ENCODE data around the gene TUBA3C.
"Not testable (repeated sequence)": the region's sequence is repeated elsewhere in the genome, so short reads cannot be mapped to it uniquely, and the experiment has no call there.

TUBA3C gene

GRCh38 chr13:19181621-19182485 lies at the start of gene TUBA3C:
TSS of gene TUBA3C (minus strand) at chr13:19181824. CDS start at chr13:19181747, 77 bp downstream.
- DNase-seq: no peak

GRCh38 chr13:19207413-19207812 lies 25.8 kb upstream of the TUBA3C start:
- DNase-seq: not testable (repeated sequence)

- not testable (repeated sequence) for DNase-seq
Measured at GRCh38 chr13:19192622-19193021, 11.0 kb upstream of the TUBA3C start.

- not testable (repeated sequence) for DNase-seq
Measured at GRCh38 chr13:19189911-19190310, 8.3 kb upstream of the TUBA3C start.

- not testable (repeated sequence) for DNase-seq
Measured at GRCh38 chr13:19189368-19189767, 7.7 kb upstream of the TUBA3C start.

DNA sequence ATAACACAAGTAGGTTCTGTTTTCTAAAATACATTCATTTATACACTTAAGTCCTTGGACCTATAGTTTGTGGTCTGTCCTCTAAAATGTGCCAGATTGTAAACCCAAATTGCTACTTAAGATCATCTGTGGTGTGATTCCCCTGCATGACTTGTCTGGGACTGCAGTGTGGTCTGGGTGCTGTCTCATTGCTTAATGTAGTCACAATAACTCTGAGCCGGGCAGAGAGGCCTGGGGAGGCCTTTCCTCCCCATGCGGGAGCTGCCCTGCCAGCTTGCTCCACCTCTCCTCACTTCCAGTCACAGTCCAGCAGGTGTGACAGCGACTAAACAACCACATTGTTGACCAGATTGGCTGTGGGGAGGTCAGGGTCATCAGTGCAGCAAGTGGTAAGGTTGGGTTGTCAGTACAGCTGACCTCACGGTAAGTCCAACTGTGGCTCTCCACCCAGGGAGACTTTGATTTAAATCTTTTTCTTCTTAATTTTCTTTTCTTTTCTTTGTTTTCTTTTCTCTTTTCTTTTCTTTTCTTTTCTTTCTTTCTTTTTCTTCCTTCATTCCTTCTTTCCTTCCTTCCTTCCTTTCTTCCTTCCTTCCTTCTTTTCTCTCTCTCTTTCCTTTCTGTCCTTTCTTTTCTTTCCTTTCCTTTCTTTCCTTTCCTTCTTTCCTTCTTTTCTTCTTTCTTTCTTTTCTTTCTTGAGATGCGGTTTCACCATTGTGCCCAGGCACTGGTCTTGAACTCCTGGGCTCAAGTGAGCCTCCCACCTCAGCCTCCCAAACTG lies 4.4 kb upstream of the TUBA3C start:
- no peak for DNase-seq

DNA sequence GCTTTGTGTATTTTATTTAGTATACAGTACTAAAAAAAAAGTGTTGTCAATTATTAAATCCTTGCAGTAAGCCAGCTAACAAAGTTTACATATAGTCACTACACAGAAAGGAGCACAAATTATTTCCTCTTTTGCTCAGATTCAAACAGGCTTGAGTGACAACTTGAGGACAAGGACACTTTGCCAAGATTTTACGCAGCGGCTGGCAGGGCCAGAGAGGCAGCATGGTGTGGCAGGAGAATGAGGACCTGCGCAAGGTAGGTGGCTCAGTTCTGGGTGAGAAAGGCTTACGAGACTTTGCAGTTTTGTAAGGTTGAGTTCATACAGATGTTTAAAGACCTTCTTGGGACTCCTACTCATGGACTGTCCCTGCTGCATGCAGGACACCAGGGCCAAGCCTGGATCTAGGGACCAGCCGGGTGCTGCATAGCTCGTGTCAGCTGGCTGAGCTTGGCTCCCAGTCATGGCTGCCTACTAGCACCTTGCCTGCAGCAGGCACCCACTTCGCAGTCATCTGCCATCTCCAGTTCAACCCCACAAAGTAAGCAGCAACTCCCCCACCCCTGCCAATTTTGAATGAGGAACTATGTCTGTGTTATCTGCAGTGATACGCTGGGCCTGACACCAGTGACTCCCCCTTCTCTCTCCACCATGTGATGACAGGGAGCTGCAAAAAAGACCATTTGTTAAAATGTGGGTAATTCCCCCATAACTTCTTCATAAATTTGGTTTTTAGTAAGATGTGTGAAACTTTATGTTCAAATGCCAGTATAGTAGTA lies 3.7 kb upstream of the TUBA3C start:
- no peak for DNase-seq

GRCh38 chr13:19184176-19184575 lies 2.6 kb upstream of the TUBA3C start:
- no peak for DNase-seq

DNA sequence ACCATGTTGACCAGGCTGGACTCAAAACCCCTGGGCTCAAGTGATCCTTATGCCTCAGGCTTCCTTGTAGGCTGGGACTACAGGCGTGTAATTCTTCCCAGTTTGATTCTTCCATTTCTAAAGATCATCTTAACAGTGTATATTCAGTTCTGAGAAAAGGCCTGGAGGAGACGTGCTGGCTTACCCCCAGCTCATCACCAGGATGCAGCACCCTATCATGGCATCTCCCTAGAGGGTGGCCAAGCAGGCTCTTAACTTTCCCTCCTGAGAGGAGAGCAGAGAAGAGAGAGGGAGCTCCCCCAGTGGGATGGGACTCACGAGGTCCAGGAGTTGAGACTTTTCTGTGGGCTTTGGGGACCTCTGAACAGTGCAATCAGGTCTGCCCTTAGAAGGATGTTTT lies 2.1 kb upstream of the TUBA3C start:
- DNase-seq: no peak

DNA sequence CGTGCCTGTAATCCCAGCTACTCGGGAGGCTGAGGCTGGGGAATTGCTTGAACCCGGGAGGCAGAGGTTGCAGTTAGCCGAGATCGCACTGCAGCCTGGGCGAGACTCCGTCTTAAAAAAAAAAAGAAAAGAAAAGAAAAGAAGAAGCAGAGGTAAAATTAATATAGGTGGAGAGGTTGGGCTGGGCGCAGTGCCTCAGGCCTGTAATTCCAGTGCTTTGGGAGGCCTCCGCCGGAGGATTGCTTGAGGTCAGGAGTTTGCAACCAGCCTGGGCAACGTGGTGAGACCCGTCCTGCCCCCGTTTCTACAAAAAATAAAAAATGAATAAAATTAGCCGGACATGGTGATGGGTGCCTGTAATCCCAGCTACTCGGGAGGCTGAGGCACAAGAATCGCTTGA lies 912 bp upstream of the TUBA3C start:
- no peak for DNase-seq

- no peak for DNase-seq
Measured at GRCh38 chr13:19181021-19181620, 503 bp downstream of the TUBA3C start.

GRCh38 chr13:19179916-19180315 lies 1.7 kb downstream of the TUBA3C start:
- DNase-seq: no peak

GRCh38 chr13:19178901-19179593 lies 2.6 kb downstream of the TUBA3C start:
- DNase-seq: no peak

- DNase-seq: not testable (repeated sequence)
Measured at GRCh38 chr13:19176981-19177776, 4.4 kb downstream of the TUBA3C start.

GRCh38 chr13:19173752-19174151 lies 7.9 kb downstream of the TUBA3C start:
- no peak for DNase-seq

- DNase-seq: no peak
Measured at GRCh38 chr13:19172647-19173030, 9.0 kb downstream of the TUBA3C start.

- no peak for DNase-seq
Measured at GRCh38 chr13:19172007-19172646, 9.5 kb downstream of the TUBA3C start.

GRCh38 chr13:19171563-19171962 lies 10.1 kb downstream of the TUBA3C start:
- DNase-seq: no peak

DNA sequence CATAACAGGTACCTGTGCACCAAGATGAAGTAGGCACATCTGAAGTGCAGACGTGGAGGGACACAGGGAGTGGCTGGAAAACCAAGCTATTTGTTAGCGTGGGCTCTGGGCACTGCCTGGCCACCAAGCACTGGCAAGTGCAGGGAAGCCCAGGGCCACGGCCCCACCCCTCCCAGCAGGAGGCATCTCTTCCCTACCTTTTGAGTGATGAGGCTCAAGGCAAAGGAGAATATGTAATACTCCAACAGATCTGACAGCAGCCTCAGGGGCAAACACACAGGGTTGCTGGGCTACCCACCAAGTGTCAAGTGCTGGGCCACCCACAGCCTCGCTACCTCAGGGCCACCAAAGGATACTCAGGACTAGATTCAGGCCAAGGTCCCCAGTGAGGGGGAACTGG lies 11.6 kb downstream of the TUBA3C start:
- no peak for DNase-seq

- DNase-seq: no peak
Measured at GRCh38 chr13:19169496-19169895, 12.1 kb downstream of the TUBA3C start.

DNA sequence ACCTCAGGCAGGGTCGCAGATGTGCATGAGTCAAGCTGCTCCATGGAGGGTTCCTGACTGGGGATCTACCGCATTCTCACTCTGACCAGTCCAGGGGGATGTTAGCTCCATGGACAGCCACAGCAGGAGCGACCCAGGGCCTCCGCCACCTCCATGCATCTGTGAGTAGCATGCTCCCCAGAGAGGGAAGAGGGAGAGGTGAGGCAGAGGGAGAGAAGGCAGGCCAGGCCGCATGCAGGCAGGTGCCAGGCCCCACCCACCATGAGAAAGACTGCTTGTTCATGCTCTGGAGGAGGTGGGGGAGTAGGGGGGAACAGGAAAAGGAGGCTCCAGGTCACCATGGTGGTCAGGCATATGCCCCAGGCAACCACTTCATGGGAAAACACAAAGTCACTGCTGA lies 20.3 kb downstream of the TUBA3C start:
- no peak for DNase-seq

Measured in CD4-positive, alpha-beta T cell treated with Interleukin-1 beta for 1 hour (primary cell).